NCI-H69 (cell line): ENCODE data around the gene PIM1.
"Not testable (repeated sequence)": the region's sequence is repeated elsewhere in the genome, so short reads cannot be mapped to it uniquely, and the experiment has no call there.

Source experiments
- DNase-seq: peaks from one replicate; lab custom pipeline; 2025; lab: John Stamatoyannopoulos, UW

PIM1 gene

GRCh38 chr6:37169496-37170272 lies at the start of gene PIM1:
Gene PIM1 (plus strand): TSS chr6:37170152. CDS start chr6:37170576, 424 bp downstream.
- peak; percentile 99 for DNase-seq

- no peak for DNase-seq
These were observed 48.4 kb upstream of the PIM1 start for GRCh38 chr6:37121556-37121955.

GRCh38 chr6:37122861-37123260 lies 47.1 kb upstream of the PIM1 start:
- peak; percentile 71 for DNase-seq

GRCh38 chr6:37123957-37124729 lies 45.8 kb upstream of the PIM1 start:
- DNase-seq = no peak

- no peak for DNase-seq
These were observed 44.0 kb upstream of the PIM1 start for GRCh38 chr6:37125774-37126492.

- no peak for DNase-seq
These were observed 43.4 kb upstream of the PIM1 start for GRCh38 chr6:37126493-37126958.

GRCh38 chr6:37126961-37127616 lies 42.9 kb upstream of the PIM1 start:
- no peak for DNase-seq

- DNase-seq = no peak
These were observed 41.7 kb upstream of the PIM1 start for GRCh38 chr6:37127961-37128862.

- not testable (repeated sequence) for DNase-seq
These were observed 41.0 kb upstream of the PIM1 start for GRCh38 chr6:37128863-37129443.

- DNase-seq = no peak
These were observed 40.4 kb upstream of the PIM1 start for GRCh38 chr6:37129566-37129965.

- DNase-seq = no peak
These were observed 39.2 kb upstream of the PIM1 start for GRCh38 chr6:37130704-37131103.

- DNase-seq = peak; percentile 71
These were observed 38.6 kb upstream of the PIM1 start for GRCh38 chr6:37131104-37131959.

GRCh38 chr6:37131960-37132253 lies 38.0 kb upstream of the PIM1 start:
- no peak for DNase-seq

GRCh38 chr6:37134036-37134395 lies 35.9 kb upstream of the PIM1 start:
- DNase-seq = no peak

GRCh38 chr6:37134396-37135191 lies 35.4 kb upstream of the PIM1 start:
- DNase-seq = no peak

GRCh38 chr6:37135835-37136694 lies 33.9 kb upstream of the PIM1 start:
- no peak for DNase-seq

- DNase-seq = no peak
These were observed 33.1 kb upstream of the PIM1 start for GRCh38 chr6:37136821-37137200.
